Stomach (tissue), 9 donors: ENCODE data around the gene YWHAB. TPM values are rescaled to one million over a fixed set of nuclear protein-coding genes. Genes with fewer than 3 reads are reported as not detected.

Source experiments
- DNase-seq, 2 donors: peaks; one replicate each; pipeline versions ENCODE4 v3.0.0 to v3.0.0-alpha.2; 2013 to 2019
- H3K27ac ChIP-seq, 5 donors: fragments of 200-600 bp in 4 of 5; sonication (generic) in 4 of 5; one replicate each; pipeline ENCODE4 v1.5.1; 2013 to 2019; ENCODE audit warnings: mild to moderate bottlenecking in 1 of 5, moderate library complexity in 1 of 5
- H3K27me3 ChIP-seq, 3 donors: fragments of 200-600 bp; sonication (generic); one replicate each; pipeline ENCODE4 v1.5.1; 2017 to 2019; ENCODE audit warnings: mixed run types in 1 of 3
- H3K36me3 ChIP-seq, 4 donors: fragments of 200-600 bp; sonication (generic); 1 replicate in 3 of 4; 2 replicates in 1 of 4; pipeline ENCODE4 v1.5.1; 2016 to 2019
- H3K4me1 ChIP-seq, 4 donors: fragments of 200-600 bp; sonication (generic); one replicate each; pipeline ENCODE4 v1.5.1; 2016 to 2019
- H3K4me3 ChIP-seq, 4 donors: fragments of 200-600 bp; sonication (generic) in 3 of 4; one replicate each; pipeline ENCODE4 v1.5.1; 2016 to 2019; ENCODE audit warnings: mild to moderate bottlenecking in 1 of 4
- H3K9me3 ChIP-seq, 4 donors: fragments of 200-600 bp; sonication (generic); one replicate each; pipeline ENCODE4 v1.5.1; 2016 to 2019
- CTCF ChIP-seq, 7 experiments: fragments of 450-650 bp in 4 of 7; fragments of 200-600 bp in 3 of 7; sonication (generic) in 3 of 7; IDR thresholded peaks; one replicate each; pipeline ENCODE4 v1.5.1; 2016 to 2019; ENCODE audit warnings: antibody characterized with exemption in 7 of 7, control low read depth in 2 of 7, mild to moderate bottlenecking in 1 of 7
- EP300 ChIP-seq: sonication (generic); formaldehyde crosslinking; IDR thresholded peaks from one replicate; pipeline ENCODE4 v1.6.1; 2017; ENCODE audit warnings: antibody characterized with exemption
- POLR2A ChIP-seq, 4 donors: fragments of 450-650 bp; IDR thresholded peaks; one replicate each; pipeline ENCODE4 v1.6.1; 2016; ENCODE audit warnings: antibody characterized with exemption in 4 of 4, control low read depth in 2 of 4, mild to moderate bottlenecking in 1 of 4, moderate library complexity in 1 of 4
- POLR2AphosphoS5 ChIP-seq, 3 donors: sonication (generic); formaldehyde crosslinking; IDR thresholded peaks; one replicate each; pipeline ENCODE4 v1.6.1; 2016; ENCODE audit warnings: antibody characterized with exemption in 3 of 3
- WGBS, 5 donors: extraction: QIAGEN DNeasy Blood & Tissue Kit in 3 of 5; methylation state at CpG; one replicate each; pipeline versions ENCODE4 v1.1.5 to v1.1.7; 2013 to 2018; 5-methylcytosine and 5-hydroxymethylcytosine counted together
- intact Hi-C: fragments of 100-400 bp; cut with DNase I; formaldehyde crosslinking; loops from one replicate; pipeline ENCODE4 v1.15.1; 2023; ENCODE audit warnings: low total_unique reads
- polyA plus RNA-seq, 3 donors: library from polyadenylated mRNA; stranded (reverse); fragments of 200-250 nt; gene quantifications; one replicate each; pipeline ENCODE4 v1.2.3, GENCODE V29; 2013
- total RNA-seq, 5 donors: library from RNA; depleted of rRNA; stranded (reverse); fragments of >200 nt; gene quantifications; one replicate each; pipeline versions ENCODE4 v1.1.0 to v1.2.3, GENCODE V29; 2014 to 2016
- donor health status: healthy with polysubstance abuse.
- donor health status: Bipolar disorder and iron deficiency.
- donor health status: healthy.

YWHAB gene
- total and polyA plus RNA-seq, 8 donors, result 52.2 to 135 (median 93.1) TPM

- WGBS, 5 donors, result 94 to 98% (median 97%) methylated on average over 3 of the region's 3 CpGs
- Histone ChIP-seq H3K27ac (no peak overlapping the region), H3K36me3 (peaks cover 0 to 58% (median 33%) of the 10 kb centered on the region in 4 donors), H3K4me3 (no peak overlapping the region), H3K27me3 (no peaks in the 10 kb centered on the region), H3K4me1 (no peaks in the 10 kb centered on the region), H3K9me3 (no peaks in the 10 kb centered on the region)
- no peak for DNase-seq
- TF ChIP-seq POLR2AphosphoS5 (IDR thresholded peaks at IDR 0.05) (no peak), POLR2A (IDR thresholded peaks at IDR 0.05) (no peak), EP300 (no peak), CTCF (IDR thresholded peaks at IDR 0.05) (no peak)
- intact Hi-C loops, result no loop called here
Measured at GRCh38 chr20:44918342-44918741, 32.8 kb downstream of the YWHAB start.

GRCh38 chr20:44918761-44919160 is 33.3 kb downstream of the YWHAB start:
- H3K4me3 ChIP-seq, result no peak overlapping the region

GRCh38 chr20:44921447-44921846 is 35.9 kb downstream of the YWHAB start:
- no peak for DNase-seq
- Histone ChIP-seq H3K4me1 (no peaks in the 10 kb centered on the region), H3K9me3 (no peaks in the 10 kb centered on the region), H3K4me3 (no peak overlapping the region), H3K27ac (no peak overlapping the region), H3K27me3 (no peaks in the 10 kb centered on the region), H3K36me3 (peaks cover 6 to 56% (median 42%) of the 10 kb centered on the region in 4 donors)
- intact Hi-C loops, result no loop called here
- 95 to 98% (median 97%) methylated on average over 13 to 14 of the region's 14 CpGs for WGBS, 5 donors
- TF ChIP-seq CTCF (IDR thresholded peaks at IDR 0.05) (no peak), POLR2A (IDR thresholded peaks at IDR 0.05) (no peak), EP300 (no peak), POLR2AphosphoS5 (IDR thresholded peaks at IDR 0.05) (no peak)

More at GRCh38 chr20:44918761-44919160, 33.3 kb downstream of the YWHAB start:
- intact Hi-C loops, result no loop called here
- 93 to 96% (median 96%) methylated on average over 10 of the region's 10 CpGs for WGBS, 5 donors
- DNase-seq, result no peak
- Histone ChIP-seq H3K9me3 (no peaks in the 10 kb centered on the region), H3K4me1 (no peaks in the 10 kb centered on the region), H3K36me3 (peaks cover 0 to 58% (median 35%) of the 10 kb centered on the region in 4 donors), H3K27me3 (no peaks in the 10 kb centered on the region), H3K27ac (no peak overlapping the region)
- TF ChIP-seq POLR2AphosphoS5 (IDR thresholded peaks at IDR 0.05) (no peak), CTCF (IDR thresholded peaks at IDR 0.05) (no peak), POLR2A (IDR thresholded peaks at IDR 0.05) (no peak), EP300 (no peak)

- no peak for DNase-seq
- peaks cover 6 to 36% (median 30%) of the 10 kb centered on the region in 4 donors for H3K36me3 ChIP-seq
- H3K4me3 ChIP-seq, result no peak overlapping the region
- H3K4me1 ChIP-seq, result no peaks in the 10 kb centered on the region
- H3K9me3 ChIP-seq, result no peaks in the 10 kb centered on the region
- intact Hi-C loops, result no loop called here
- no peaks in the 10 kb centered on the region for H3K27me3 ChIP-seq
- TF ChIP-seq EP300, result no peak
- TF ChIP-seq POLR2AphosphoS5 (IDR thresholded peaks at IDR 0.05), result no peak
- TF ChIP-seq POLR2A (IDR thresholded peaks at IDR 0.05), result no peak
- no peak overlapping the region for H3K27ac ChIP-seq
- 76 to 83% (median 81%) methylated on average over 4 of the region's 4 CpGs for WGBS, 5 donors
Measured at GRCh38 chr20:44924541-44924940, 39.0 kb downstream of the YWHAB start.

- WGBS, 5 donors, result 71 to 84% (median 77%) methylated on average over 3 of the region's 3 CpGs
- TF ChIP-seq CTCF (IDR thresholded peaks at IDR 0.05) (no peak), EP300 (no peak), POLR2AphosphoS5 (IDR thresholded peaks at IDR 0.05) (no peak), POLR2A (IDR thresholded peaks at IDR 0.05) (no peak)
- Histone ChIP-seq H3K4me1 (no peaks in the 10 kb centered on the region), H3K27me3 (no peaks in the 10 kb centered on the region), H3K4me3 (no peak overlapping the region), H3K27ac (no peak overlapping the region), H3K9me3 (no peaks in the 10 kb centered on the region), H3K36me3 (peaks cover 6 to 43% (median 37%) of the 10 kb centered on the region in 4 donors)
- no peak for DNase-seq
- intact Hi-C loops, result no loop called here
Measured at GRCh38 chr20:44928595-44928994, 43.1 kb downstream of the YWHAB start.
